WTC11 (cell line): ENCODE measurements around the gene MED4. TPM values are rescaled to one million over a fixed set of nuclear protein-coding genes. Genes with fewer than 3 reads are reported as not detected.

Experiments used
- ATAC-seq: fragments of 200-7000 bp; cut with Tn5 transposase; 2 replicates; pipeline ENCODE4 v1.10.0; 2021; ENCODE audit warnings: mild to moderate bottlenecking, moderate library complexity
- CTCF ChIA-PET: fragments of 300-600 bp; sonication (Branson Sonifier 250); formaldehyde crosslinking; loops from one replicate; lab custom pipeline; 2021; ENCODE audit warnings: antibody characterized with exemption; lab: Charles Lee
- POLR2A ChIA-PET: fragments of 350-600 bp; sonication (Branson Sonifier 250); formaldehyde crosslinking; loops from one replicate; lab custom pipeline; 2021; ENCODE audit warnings: antibody characterized with exemption; lab: Charles Lee
- DNase-seq: peaks from one replicate; pipeline ENCODE4 v3.0.0; 2021; ENCODE audit warnings: low spot score
- H3K27ac Mint-ChIP-seq: 2 replicates; pipeline ENCODE4 v1.8.0; 2021; ENCODE audit warnings: mixed read lengths
- H3K27me3 Mint-ChIP-seq: 2 replicates; pipeline ENCODE4 v1.8.0; 2021; ENCODE audit warnings: low read depth, mild to moderate bottlenecking, moderate library complexity, mixed read lengths
- H3K36me3 Mint-ChIP-seq: 2 replicates; pipeline ENCODE4 v1.8.0; 2021; ENCODE audit warnings: mixed read lengths
- H3K4me1 Mint-ChIP-seq: 2 replicates; pipeline ENCODE4 v1.8.0; 2022; ENCODE audit warnings: mixed read lengths
- H3K4me3 Mint-ChIP-seq: 2 replicates; pipeline ENCODE4 v1.8.0; 2021; ENCODE audit warnings: mild to moderate bottlenecking, moderate library complexity, mixed read lengths
- H3K9me3 Mint-ChIP-seq: 2 replicates; pipeline ENCODE4 v1.8.0; 2021; ENCODE audit warnings: mixed read lengths
- ATF1 ChIP-seq: sonication (generic); formaldehyde crosslinking; IDR thresholded peaks from 2 replicates; pipeline ENCODE4 v1.8.1; 2023; ENCODE audit warnings: mild to moderate bottlenecking, moderate library complexity, missing genetic modification reagents
- ETV6 ChIP-seq: sonication (generic); formaldehyde crosslinking; IDR thresholded peaks from 2 replicates; pipeline ENCODE4 v1.8.1; 2022; ENCODE audit warnings: mild to moderate bottlenecking, missing genetic modification reagents
- FOXK1 ChIP-seq: sonication (generic); formaldehyde crosslinking; IDR thresholded peaks from 2 replicates; pipeline ENCODE4 v1.8.0; 2022; ENCODE audit warnings: mild to moderate bottlenecking, moderate library complexity, missing genetic modification reagents
- FOXP1 ChIP-seq: sonication (generic); formaldehyde crosslinking; IDR thresholded peaks from 2 replicates; pipeline ENCODE4 v1.8.0; 2022; ENCODE audit warnings: missing genetic modification reagents, mild to moderate bottlenecking, moderate library complexity, borderline replicate concordance
- GTF2I ChIP-seq: fragments of 250-450 bp; sonication (Bioruptor Pico); conservative IDR thresholded peaks from 2 replicates; pipeline ENCODE4 v1.4.0; 2021; ENCODE audit warnings: mild to moderate bottlenecking
- KAT7 ChIP-seq: sonication (generic); formaldehyde crosslinking; IDR thresholded peaks from 2 replicates; pipeline ENCODE4 v1.8.1; 2023; ENCODE audit warnings: missing genetic modification reagents, mild to moderate bottlenecking, borderline replicate concordance
- NFE2L1 ChIP-seq: sonication (generic); formaldehyde crosslinking; IDR thresholded peaks from 2 replicates; pipeline ENCODE4 v1.8.1; 2023; ENCODE audit warnings: missing genetic modification reagents
- NFYB ChIP-seq: sonication (generic); formaldehyde crosslinking; conservative IDR thresholded peaks from 2 replicates; pipeline ENCODE4 v1.8.0; 2022; ENCODE audit warnings: low read depth, missing genetic modification reagents
- OVOL2 ChIP-seq: fragments of 250-450 bp; sonication (Bioruptor Pico); IDR thresholded peaks from 2 replicates; pipeline ENCODE4 v1.9.0; 2021; ENCODE audit warnings: mild to moderate bottlenecking, borderline replicate concordance
- ZNF121 ChIP-seq: sonication (generic); formaldehyde crosslinking; IDR thresholded peaks from 2 replicates; pipeline ENCODE4 v1.8.0; 2023; ENCODE audit warnings: missing genetic modification reagents
- total RNA-seq: library from RNA; stranded (reverse); gene quantifications from 3 replicates; pipeline ENCODE4 v1.2.3, GENCODE V29; 2021
- TF ChIP-seq, protein P1 (sequence below): sonication (generic); formaldehyde crosslinking; conservative IDR thresholded peaks from 2 replicates; pipeline ENCODE4 v1.8.1; 2023; ENCODE audit warnings: mild to moderate bottlenecking, low read depth, missing genetic modification reagents, moderate library complexity
- TF ChIP-seq, protein P2 (sequence below): sonication (generic); formaldehyde crosslinking; IDR thresholded peaks from 2 replicates; pipeline ENCODE4 v1.8.1; 2023; ENCODE audit warnings: mild to moderate bottlenecking, missing genetic modification reagents, moderate library complexity
- TF ChIP-seq, protein P3 (sequence below): sonication (generic); formaldehyde crosslinking; IDR thresholded peaks from 2 replicates; pipeline ENCODE4 v1.8.0; 2023; ENCODE audit warnings: missing genetic modification reagents, mild to moderate bottlenecking, borderline replicate concordance
- TF ChIP-seq, protein P4 (sequence below): fragments of 250-450 bp; sonication (Bioruptor Pico); IDR thresholded peaks from 2 replicates; pipeline ENCODE4 v2.1.2; 2022; ENCODE audit warnings: mild to moderate bottlenecking, moderate library complexity
- TF ChIP-seq, protein P5 (sequence below): sonication (generic); formaldehyde crosslinking; IDR thresholded peaks from 2 replicates; pipeline ENCODE4 v1.8.0; 2022; ENCODE audit warnings: mild to moderate bottlenecking, missing genetic modification reagents
- TF ChIP-seq, protein P6 (sequence below): sonication (generic); formaldehyde crosslinking; conservative IDR thresholded peaks from 2 replicates; pipeline ENCODE4 v1.8.1; 2022; ENCODE audit warnings: mild to moderate bottlenecking, missing genetic modification reagents
- TF ChIP-seq, protein P7 (sequence below): sonication (generic); formaldehyde crosslinking; IDR thresholded peaks from 2 replicates; pipeline ENCODE4 v1.8.1; 2022; ENCODE audit warnings: low read depth, mild to moderate bottlenecking, moderate library complexity, missing genetic modification reagents, borderline replicate concordance
- TF ChIP-seq, protein P8 (sequence below): fragments of 250-450 bp; sonication (Bioruptor Pico); IDR thresholded peaks from 2 replicates; pipeline ENCODE4 v1.9.0; 2021; ENCODE audit warnings: mild to moderate bottlenecking

The MED4 gene
- total RNA-seq, 1 experiment from 2014 or later: 48.1 TPM

DNA sequence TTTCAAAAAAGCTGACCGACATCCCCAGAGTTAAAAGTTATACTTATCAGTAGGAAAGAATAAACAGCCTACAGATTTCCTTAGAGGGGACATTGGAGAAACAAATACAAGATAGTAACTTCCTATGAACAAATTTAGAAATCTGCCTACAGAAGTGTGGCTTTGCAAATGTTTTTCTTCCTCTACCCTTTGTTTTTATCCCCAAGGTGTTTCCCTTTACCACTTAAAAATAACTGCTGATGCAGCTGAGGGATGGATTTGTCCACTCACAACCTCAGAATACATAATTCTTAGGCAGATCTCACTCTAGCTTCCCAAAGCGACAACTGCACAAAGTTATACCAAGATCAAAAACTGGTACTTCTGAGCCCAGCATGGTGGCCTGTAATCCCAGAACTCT is 20.9 kb downstream of the MED4 start (continued):
- TF ChIP-seq, protein P1, sequence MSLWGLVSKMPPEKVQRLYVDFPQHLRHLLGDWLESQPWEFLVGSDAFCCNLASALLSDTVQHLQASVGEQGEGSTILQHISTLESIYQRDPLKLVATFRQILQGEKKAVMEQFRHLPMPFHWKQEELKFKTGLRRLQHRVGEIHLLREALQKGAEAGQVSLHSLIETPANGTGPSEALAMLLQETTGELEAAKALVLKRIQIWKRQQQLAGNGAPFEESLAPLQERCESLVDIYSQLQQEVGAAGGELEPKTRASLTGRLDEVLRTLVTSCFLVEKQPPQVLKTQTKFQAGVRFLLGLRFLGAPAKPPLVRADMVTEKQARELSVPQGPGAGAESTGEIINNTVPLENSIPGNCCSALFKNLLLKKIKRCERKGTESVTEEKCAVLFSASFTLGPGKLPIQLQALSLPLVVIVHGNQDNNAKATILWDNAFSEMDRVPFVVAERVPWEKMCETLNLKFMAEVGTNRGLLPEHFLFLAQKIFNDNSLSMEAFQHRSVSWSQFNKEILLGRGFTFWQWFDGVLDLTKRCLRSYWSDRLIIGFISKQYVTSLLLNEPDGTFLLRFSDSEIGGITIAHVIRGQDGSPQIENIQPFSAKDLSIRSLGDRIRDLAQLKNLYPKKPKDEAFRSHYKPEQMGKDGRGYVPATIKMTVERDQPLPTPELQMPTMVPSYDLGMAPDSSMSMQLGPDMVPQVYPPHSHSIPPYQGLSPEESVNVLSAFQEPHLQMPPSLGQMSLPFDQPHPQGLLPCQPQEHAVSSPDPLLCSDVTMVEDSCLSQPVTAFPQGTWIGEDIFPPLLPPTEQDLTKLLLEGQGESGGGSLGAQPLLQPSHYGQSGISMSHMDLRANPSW (CRISPR knock-in tag): no peak
- TF ChIP-seq, protein P2, sequence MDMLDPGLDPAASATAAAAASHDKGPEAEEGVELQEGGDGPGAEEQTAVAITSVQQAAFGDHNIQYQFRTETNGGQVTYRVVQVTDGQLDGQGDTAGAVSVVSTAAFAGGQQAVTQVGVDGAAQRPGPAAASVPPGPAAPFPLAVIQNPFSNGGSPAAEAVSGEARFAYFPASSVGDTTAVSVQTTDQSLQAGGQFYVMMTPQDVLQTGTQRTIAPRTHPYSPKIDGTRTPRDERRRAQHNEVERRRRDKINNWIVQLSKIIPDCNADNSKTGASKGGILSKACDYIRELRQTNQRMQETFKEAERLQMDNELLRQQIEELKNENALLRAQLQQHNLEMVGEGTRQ (CRISPR knock-in tag): no peak
- TF ChIP-seq, protein P3, sequence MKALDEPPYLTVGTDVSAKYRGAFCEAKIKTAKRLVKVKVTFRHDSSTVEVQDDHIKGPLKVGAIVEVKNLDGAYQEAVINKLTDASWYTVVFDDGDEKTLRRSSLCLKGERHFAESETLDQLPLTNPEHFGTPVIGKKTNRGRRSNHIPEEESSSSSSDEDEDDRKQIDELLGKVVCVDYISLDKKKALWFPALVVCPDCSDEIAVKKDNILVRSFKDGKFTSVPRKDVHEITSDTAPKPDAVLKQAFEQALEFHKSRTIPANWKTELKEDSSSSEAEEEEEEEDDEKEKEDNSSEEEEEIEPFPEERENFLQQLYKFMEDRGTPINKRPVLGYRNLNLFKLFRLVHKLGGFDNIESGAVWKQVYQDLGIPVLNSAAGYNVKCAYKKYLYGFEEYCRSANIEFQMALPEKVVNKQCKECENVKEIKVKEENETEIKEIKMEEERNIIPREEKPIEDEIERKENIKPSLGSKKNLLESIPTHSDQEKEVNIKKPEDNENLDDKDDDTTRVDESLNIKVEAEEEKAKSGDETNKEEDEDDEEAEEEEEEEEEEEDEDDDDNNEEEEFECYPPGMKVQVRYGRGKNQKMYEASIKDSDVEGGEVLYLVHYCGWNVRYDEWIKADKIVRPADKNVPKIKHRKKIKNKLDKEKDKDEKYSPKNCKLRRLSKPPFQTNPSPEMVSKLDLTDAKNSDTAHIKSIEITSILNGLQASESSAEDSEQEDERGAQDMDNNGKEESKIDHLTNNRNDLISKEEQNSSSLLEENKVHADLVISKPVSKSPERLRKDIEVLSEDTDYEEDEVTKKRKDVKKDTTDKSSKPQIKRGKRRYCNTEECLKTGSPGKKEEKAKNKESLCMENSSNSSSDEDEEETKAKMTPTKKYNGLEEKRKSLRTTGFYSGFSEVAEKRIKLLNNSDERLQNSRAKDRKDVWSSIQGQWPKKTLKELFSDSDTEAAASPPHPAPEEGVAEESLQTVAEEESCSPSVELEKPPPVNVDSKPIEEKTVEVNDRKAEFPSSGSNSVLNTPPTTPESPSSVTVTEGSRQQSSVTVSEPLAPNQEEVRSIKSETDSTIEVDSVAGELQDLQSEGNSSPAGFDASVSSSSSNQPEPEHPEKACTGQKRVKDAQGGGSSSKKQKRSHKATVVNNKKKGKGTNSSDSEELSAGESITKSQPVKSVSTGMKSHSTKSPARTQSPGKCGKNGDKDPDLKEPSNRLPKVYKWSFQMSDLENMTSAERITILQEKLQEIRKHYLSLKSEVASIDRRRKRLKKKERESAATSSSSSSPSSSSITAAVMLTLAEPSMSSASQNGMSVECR: no peak
- TF ChIP-seq NFE2L1: no peak

DNA sequence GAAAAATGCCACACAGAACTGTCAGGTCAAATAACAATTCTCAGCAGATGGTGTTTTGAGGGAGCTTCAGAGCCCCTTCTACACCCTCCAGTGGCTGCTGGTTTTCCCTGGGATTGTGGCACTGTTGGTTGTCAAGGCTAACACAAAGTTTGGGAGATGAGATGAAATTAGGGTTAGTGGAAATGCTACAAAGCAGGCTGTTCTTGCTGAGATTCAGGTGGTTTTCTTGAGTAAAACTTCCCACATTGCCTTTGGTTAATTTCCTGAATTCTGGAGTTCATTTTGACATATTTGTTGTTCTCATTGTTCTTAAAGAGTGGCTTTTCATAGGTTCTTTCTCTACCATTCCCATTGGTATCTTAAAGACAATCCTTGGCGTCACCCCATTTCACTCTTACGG is 22.1 kb downstream of the MED4 start:
- ChIA-PET CTCF (no interaction called here), POLR2A (no interaction called here)
- peaks cover 82% of the 10 kb centered on the region for H3K9me3 Mint-ChIP-seq
- no peaks in the 10 kb centered on the region for H3K4me1 Mint-ChIP-seq
- no peak overlapping the region for H3K27ac Mint-ChIP-seq
- peaks cover 98% of the 10 kb centered on the region for H3K36me3 Mint-ChIP-seq
- peaks cover 12% of the 10 kb centered on the region for H3K27me3 Mint-ChIP-seq
- H3K4me3 Mint-ChIP-seq: no peak overlapping the region
- DNase-seq (no peak), ATAC-seq (no peak)
- TF ChIP-seq, protein P4, sequence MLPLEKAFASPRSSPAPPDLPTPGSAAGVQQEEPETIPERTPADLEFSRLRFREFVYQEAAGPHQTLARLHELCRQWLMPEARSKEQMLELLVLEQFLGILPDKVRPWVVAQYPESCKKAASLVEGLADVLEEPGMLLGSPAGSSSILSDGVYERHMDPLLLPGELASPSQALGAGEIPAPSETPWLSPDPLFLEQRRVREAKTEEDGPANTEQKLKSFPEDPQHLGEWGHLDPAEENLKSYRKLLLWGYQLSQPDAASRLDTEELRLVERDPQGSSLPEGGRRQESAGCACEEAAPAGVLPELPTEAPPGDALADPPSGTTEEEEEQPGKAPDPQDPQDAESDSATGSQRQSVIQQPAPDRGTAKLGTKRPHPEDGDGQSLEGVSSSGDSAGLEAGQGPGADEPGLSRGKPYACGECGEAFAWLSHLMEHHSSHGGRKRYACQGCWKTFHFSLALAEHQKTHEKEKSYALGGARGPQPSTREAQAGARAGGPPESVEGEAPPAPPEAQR: no peak
- TF ChIP-seq, protein P5, sequence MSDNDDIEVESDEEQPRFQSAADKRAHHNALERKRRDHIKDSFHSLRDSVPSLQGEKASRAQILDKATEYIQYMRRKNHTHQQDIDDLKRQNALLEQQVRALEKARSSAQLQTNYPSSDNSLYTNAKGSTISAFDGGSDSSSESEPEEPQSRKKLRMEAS (CRISPR knock-in tag): no peak
- TF ChIP-seq ZNF121 (CRISPR knock-in tag): no peak
- TF ChIP-seq, protein P6, sequence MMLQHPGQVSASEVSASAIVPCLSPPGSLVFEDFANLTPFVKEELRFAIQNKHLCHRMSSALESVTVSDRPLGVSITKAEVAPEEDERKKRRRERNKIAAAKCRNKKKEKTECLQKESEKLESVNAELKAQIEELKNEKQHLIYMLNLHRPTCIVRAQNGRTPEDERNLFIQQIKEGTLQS: no peak
- TF ChIP-seq OVOL2: no peak
- no peak for TF ChIP-seq GTF2I (CRISPR knock-in tag)
- TF ChIP-seq, protein P1 (CRISPR knock-in tag): no peak
- no peak for TF ChIP-seq KAT7 (CRISPR knock-in tag)
- TF ChIP-seq, protein P7, sequence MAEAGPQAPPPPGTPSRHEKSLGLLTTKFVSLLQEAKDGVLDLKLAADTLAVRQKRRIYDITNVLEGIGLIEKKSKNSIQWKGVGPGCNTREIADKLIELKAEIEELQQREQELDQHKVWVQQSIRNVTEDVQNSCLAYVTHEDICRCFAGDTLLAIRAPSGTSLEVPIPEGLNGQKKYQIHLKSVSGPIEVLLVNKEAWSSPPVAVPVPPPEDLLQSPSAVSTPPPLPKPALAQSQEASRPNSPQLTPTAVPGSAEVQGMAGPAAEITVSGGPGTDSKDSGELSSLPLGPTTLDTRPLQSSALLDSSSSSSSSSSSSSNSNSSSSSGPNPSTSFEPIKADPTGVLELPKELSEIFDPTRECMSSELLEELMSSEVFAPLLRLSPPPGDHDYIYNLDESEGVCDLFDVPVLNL (CRISPR knock-in tag): no peak
- TF ChIP-seq, protein P2 (CRISPR knock-in tag): no peak
- no peak for TF ChIP-seq FOXP1 (CRISPR knock-in tag)
- no peak for TF ChIP-seq ETV6
- TF ChIP-seq FOXK1 (CRISPR knock-in tag): no peak
- no peak for TF ChIP-seq NFYB
- TF ChIP-seq, protein P8, sequence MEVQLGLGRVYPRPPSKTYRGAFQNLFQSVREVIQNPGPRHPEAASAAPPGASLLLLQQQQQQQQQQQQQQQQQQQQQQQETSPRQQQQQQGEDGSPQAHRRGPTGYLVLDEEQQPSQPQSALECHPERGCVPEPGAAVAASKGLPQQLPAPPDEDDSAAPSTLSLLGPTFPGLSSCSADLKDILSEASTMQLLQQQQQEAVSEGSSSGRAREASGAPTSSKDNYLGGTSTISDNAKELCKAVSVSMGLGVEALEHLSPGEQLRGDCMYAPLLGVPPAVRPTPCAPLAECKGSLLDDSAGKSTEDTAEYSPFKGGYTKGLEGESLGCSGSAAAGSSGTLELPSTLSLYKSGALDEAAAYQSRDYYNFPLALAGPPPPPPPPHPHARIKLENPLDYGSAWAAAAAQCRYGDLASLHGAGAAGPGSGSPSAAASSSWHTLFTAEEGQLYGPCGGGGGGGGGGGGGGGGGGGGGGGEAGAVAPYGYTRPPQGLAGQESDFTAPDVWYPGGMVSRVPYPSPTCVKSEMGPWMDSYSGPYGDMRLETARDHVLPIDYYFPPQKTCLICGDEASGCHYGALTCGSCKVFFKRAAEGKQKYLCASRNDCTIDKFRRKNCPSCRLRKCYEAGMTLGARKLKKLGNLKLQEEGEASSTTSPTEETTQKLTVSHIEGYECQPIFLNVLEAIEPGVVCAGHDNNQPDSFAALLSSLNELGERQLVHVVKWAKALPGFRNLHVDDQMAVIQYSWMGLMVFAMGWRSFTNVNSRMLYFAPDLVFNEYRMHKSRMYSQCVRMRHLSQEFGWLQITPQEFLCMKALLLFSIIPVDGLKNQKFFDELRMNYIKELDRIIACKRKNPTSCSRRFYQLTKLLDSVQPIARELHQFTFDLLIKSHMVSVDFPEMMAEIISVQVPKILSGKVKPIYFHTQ (CRISPR knock-in tag): no peak
- TF ChIP-seq ATF1 (CRISPR knock-in tag): no peak
